Measurements from ENCODE around the gene TXLNA. TPM values are rescaled to one million over a fixed set of nuclear protein-coding genes. Genes with fewer than 3 reads are reported as not detected.

The TXLNA gene
- polyA plus RNA-seq, 1 experiment, result 38.5 TPM

- H3K36me3 ChIP-seq (ENCODE audit: control insufficient read depth, insufficient read depth, low read length), result peaks cover 27% of the 10 kb centered on the region
- CTCF ChIA-PET, result no interaction called here
- no peaks in the 10 kb centered on the region for H3K27me3 ChIP-seq (ENCODE audit: control insufficient read depth, insufficient read depth, low read length)
- DNase-seq (ENCODE audit: low read depth), result no peak
- POLR2A ChIA-PET, result no interaction called here
- H3K4me3 ChIP-seq (ENCODE audit: low read depth, low read length), result no peak overlapping the region
- no peak for TF ChIP-seq CTCF (IDR thresholded peaks at IDR 0.05; ENCODE audit: insufficient read depth, low read depth, low read length)
Observed at GRCh38 chr1:32170991-32171390, 8.5 kb upstream of the TXLNA start.

- CTCF ChIA-PET, result no interaction called here
Observed at GRCh38 chr1:32172621-32173245, 6.7 kb upstream of the TXLNA start.

GRCh38 chr1:32178380-32179192 lies 889 bp upstream of the TXLNA start:
- no peak overlapping the region for H3K4me3 ChIP-seq (ENCODE audit: low read depth, low read length)
- no peaks in the 10 kb centered on the region for H3K27me3 ChIP-seq (ENCODE audit: control insufficient read depth, insufficient read depth, low read length)
- H3K36me3 ChIP-seq (ENCODE audit: control insufficient read depth, insufficient read depth, low read length), result peaks cover 2% of the 10 kb centered on the region
- no peak for TF ChIP-seq CTCF (IDR thresholded peaks at IDR 0.05; ENCODE audit: insufficient read depth, low read depth, low read length)
- POLR2A ChIA-PET, result no interaction called here
- CTCF ChIA-PET, result interaction anchor here (0.7 to 2.0 kb wide), 4 partner anchors 24 to 70 kb away, joined by 3 to 5 read pairs (median 4); no protein-coding TSS in a partner anchor
- DNase-seq (ENCODE audit: low read depth), result no peak

More at GRCh38 chr1:32172621-32173245, 6.7 kb upstream of the TXLNA start:
- no peak for DNase-seq (ENCODE audit: low read depth)
- no peaks in the 10 kb centered on the region for H3K27me3 ChIP-seq (ENCODE audit: control insufficient read depth, insufficient read depth, low read length)
- no peak overlapping the region for H3K4me3 ChIP-seq (ENCODE audit: low read depth, low read length)
- peaks cover 23% of the 10 kb centered on the region for H3K36me3 ChIP-seq (ENCODE audit: control insufficient read depth, insufficient read depth, low read length)
- POLR2A ChIA-PET, result interaction anchor here (0.6 to 0.7 kb wide), 2 partner anchors 139 to 208 kb away, joined by 5 to 18 read pairs; no protein-coding TSS in a partner anchor
- TF ChIP-seq CTCF (IDR thresholded peaks at IDR 0.05; ENCODE audit: insufficient read depth, low read depth, low read length), result no peak

GRCh38 chr1:32179193-32179442 lies 357 bp upstream of the TXLNA start:
- H3K36me3 ChIP-seq (ENCODE audit: control insufficient read depth, insufficient read depth, low read length), result peaks cover 2% of the 10 kb centered on the region
- no peak for TF ChIP-seq CTCF (IDR thresholded peaks at IDR 0.05; ENCODE audit: insufficient read depth, low read depth, low read length)
- DNase-seq (ENCODE audit: low read depth), result no peak
- ChIA-PET POLR2A (no interaction called here), CTCF (interaction anchor here (0.7 to 2.0 kb wide), 4 partner anchors 25 to 70 kb away, joined by 3 to 5 read pairs (median 4); no protein-coding TSS in a partner anchor)
- no peaks in the 10 kb centered on the region for H3K27me3 ChIP-seq (ENCODE audit: control insufficient read depth, insufficient read depth, low read length)
- peak overlapping the region; percentile 66; the same call in 1 of the 2 replicates for H3K4me3 ChIP-seq (ENCODE audit: low read depth, low read length)

Data from BJ (cell line).